Measurements from ENCODE around the gene RXRG. TPM values are rescaled to one million over a fixed set of nuclear protein-coding genes. Genes with fewer than 3 reads are reported as not detected.

The RXRG gene
- total RNA-seq, 5 donors from 2014 or later (not counting 1 experiment from before 2014, with no cell fraction given): not detected

GRCh38 chr1:165411396-165411795 is 33.5 kb downstream of the RXRG start:
- H3K4me1 Mint-ChIP-seq: no peaks in the 10 kb centered on the region
- no peak overlapping the region for H3K27ac Mint-ChIP-seq
- no peak overlapping the region for H3K4me3 ChIP-seq (ENCODE audit: control insufficient read depth in 1 of 2, extremely low read depth in 1 of 2, low read length in 1 of 2)

GRCh38 chr1:165409657-165410358 is 35.1 kb downstream of the RXRG start:
- H3K27me3 Mint-ChIP-seq: peaks cover 30 to 38% of the 10 kb centered on the region in 2 donors
- Histone ChIP-seq H3K36me3 (ENCODE audit: control insufficient read depth in 2 of 2, extremely low read depth in 1 of 2, insufficient read depth in 1 of 2, low read length in 1 of 2) (no peaks in the 10 kb centered on the region), H3K27ac (ENCODE audit: low read length) (no peak overlapping the region), H3K4me1 (ENCODE audit: control insufficient read depth in 1 of 2, extremely low read depth in 1 of 2, insufficient read depth in 2 of 2, low read length in 2 of 2) (no peaks in the 10 kb centered on the region), H3K4me3 (ENCODE audit: control insufficient read depth in 1 of 2, extremely low read depth in 1 of 2, low read length in 1 of 2) (no peak overlapping the region), H3K27me3 (replicated peaks in 1 of 2; ENCODE audit: control insufficient read depth in 2 of 2, extremely low read depth in 1 of 2, insufficient read depth in 2 of 2, low read length in 1 of 2) (peaks cover 3 to 22% of the 10 kb centered on the region in 2 experiments), H3K9me3 (no peaks in the 10 kb centered on the region)
- DNase-seq: no peak
- no CpG with 5 or more reads among the region's 4 CpGs for WGBS (ENCODE audit: insufficient coverage)
- ATAC-seq (replicated peaks in 1 of 4): no peak
- H3K36me3 Mint-ChIP-seq: no peaks in the 10 kb centered on the region
- CTCF ChIA-PET: interaction anchor here in 1 of 2 donors (0.8 kb wide), 1 partner anchor 17 kb away, joined by 3 read pairs; no protein-coding TSS in a partner anchor
- H3K4me3 Mint-ChIP-seq: no peak overlapping the region
- H3K9me3 Mint-ChIP-seq: no peaks in the 10 kb centered on the region
- H3K27ac Mint-ChIP-seq: no peak overlapping the region
- H3K4me1 Mint-ChIP-seq: no peaks in the 10 kb centered on the region
- POLR2A ChIA-PET: no interaction called here

More at GRCh38 chr1:165411396-165411795, 33.5 kb downstream of the RXRG start:
- no peaks in the 10 kb centered on the region for H3K36me3 ChIP-seq (ENCODE audit: control insufficient read depth in 2 of 2, extremely low read depth in 1 of 2, insufficient read depth in 1 of 2, low read length in 1 of 2)
- no peaks in the 10 kb centered on the region for H3K9me3 Mint-ChIP-seq
- no peak for DNase-seq
- ATAC-seq (replicated peaks in 1 of 4): no peak
- WGBS (ENCODE audit: insufficient coverage): no CpG with 5 or more reads among the region's 2 CpGs
- H3K4me1 ChIP-seq (ENCODE audit: control insufficient read depth in 1 of 2, extremely low read depth in 1 of 2, insufficient read depth in 2 of 2, low read length in 2 of 2): no peaks in the 10 kb centered on the region
- no peaks in the 10 kb centered on the region for H3K36me3 Mint-ChIP-seq
- H3K27ac ChIP-seq (ENCODE audit: low read length): no peak overlapping the region
- peaks cover 9 to 17% of the 10 kb centered on the region in 2 experiments for H3K27me3 ChIP-seq (replicated peaks in 1 of 2; ENCODE audit: control insufficient read depth in 2 of 2, extremely low read depth in 1 of 2, insufficient read depth in 2 of 2, low read length in 1 of 2)
- POLR2A ChIA-PET: no interaction called here
- no peak overlapping the region for H3K4me3 Mint-ChIP-seq
- peaks cover 41 to 46% of the 10 kb centered on the region in 2 donors for H3K27me3 Mint-ChIP-seq
- H3K9me3 ChIP-seq: peaks cover 2% of the 10 kb centered on the region
- CTCF ChIA-PET: interaction anchor here in 1 of 2 donors (1.1 kb wide), 1 partner anchor 181 kb away, joined by 3 read pairs; no protein-coding TSS in a partner anchor

- Mint-ChIP-seq H3K4me1 (peaks cover 2 to 5% (median 2%) of the 10 kb centered on the region in 3 donors), H3K4me3 (no peak overlapping the region), H3K27ac (no peak overlapping the region), H3K9me3 (no peaks in the 10 kb centered on the region), H3K36me3 (no peaks in the 10 kb centered on the region), H3K27me3 (peaks cover 34 to 35% of the 10 kb centered on the region in 2 donors)
- no peak overlapping the region for H3K4me3 ChIP-seq (ENCODE audit: control insufficient read depth in 1 of 2, extremely low read depth in 1 of 2, low read length in 1 of 2)
- peaks cover 3 to 28% of the 10 kb centered on the region in 2 experiments for H3K27me3 ChIP-seq (replicated peaks in 1 of 2; ENCODE audit: control insufficient read depth in 2 of 2, extremely low read depth in 1 of 2, insufficient read depth in 2 of 2, low read length in 1 of 2)
- no peaks in the 10 kb centered on the region for H3K36me3 ChIP-seq (ENCODE audit: control insufficient read depth in 2 of 2, extremely low read depth in 1 of 2, insufficient read depth in 1 of 2, low read length in 1 of 2)
- ChIA-PET POLR2A (no interaction called here), CTCF (interaction anchor here in 1 of 2 donors (0.5 to 1.0 kb wide), 2 partner anchors 15 to 127 kb away, joined by 3 to 5 read pairs; no protein-coding TSS in a partner anchor)
- H3K27ac ChIP-seq (ENCODE audit: low read length): no peak overlapping the region
- DNase-seq (peak in 1 of 35 experiments; percentile 18), ATAC-seq (replicated peaks in 1 of 4) (no peak)
- no peaks in the 10 kb centered on the region for H3K9me3 ChIP-seq
- 11% methylated on average over 4 of the region's 6 CpGs for WGBS (ENCODE audit: insufficient coverage)
- no peaks in the 10 kb centered on the region for H3K4me1 ChIP-seq (ENCODE audit: control insufficient read depth in 1 of 2, extremely low read depth in 1 of 2, insufficient read depth in 2 of 2, low read length in 2 of 2)
Observed at GRCh38 chr1:165408518-165408917, 36.4 kb downstream of the RXRG start.

- no peak for DNase-seq
- ATAC-seq (replicated peaks in 1 of 4): no peak
- Histone ChIP-seq H3K27me3 (replicated peaks in 1 of 2; ENCODE audit: control insufficient read depth in 2 of 2, extremely low read depth in 1 of 2, insufficient read depth in 2 of 2, low read length in 1 of 2) (peaks cover 12 to 28% of the 10 kb centered on the region in 2 experiments), H3K4me3 (ENCODE audit: control insufficient read depth in 1 of 2, extremely low read depth in 1 of 2, low read length in 1 of 2) (no peak overlapping the region), H3K4me1 (ENCODE audit: control insufficient read depth in 1 of 2, extremely low read depth in 1 of 2, insufficient read depth in 2 of 2, low read length in 2 of 2) (no peaks in the 10 kb centered on the region), H3K9me3 (no peaks in the 10 kb centered on the region), H3K36me3 (ENCODE audit: control insufficient read depth in 2 of 2, extremely low read depth in 1 of 2, insufficient read depth in 1 of 2, low read length in 1 of 2) (no peaks in the 10 kb centered on the region), H3K27ac (ENCODE audit: low read length) (no peak overlapping the region)
- 65% methylated on average over 2 of the region's 4 CpGs for WGBS (ENCODE audit: insufficient coverage)
- Mint-ChIP-seq H3K36me3 (no peaks in the 10 kb centered on the region), H3K27ac (no peak overlapping the region), H3K9me3 (no peaks in the 10 kb centered on the region), H3K27me3 (peaks cover 34 to 35% of the 10 kb centered on the region in 2 donors), H3K4me3 (no peak overlapping the region), H3K4me1 (peaks cover 2 to 5% (median 2%) of the 10 kb centered on the region in 3 donors)
- ChIA-PET CTCF (no interaction called here), POLR2A (no interaction called here)
Observed at GRCh38 chr1:165407398-165407797, 37.5 kb downstream of the RXRG start.

GRCh38 chr1:165403835-165404482 is 41.0 kb downstream of the RXRG start:
- no peak overlapping the region for H3K27ac ChIP-seq (ENCODE audit: low read length)
- no peaks in the 10 kb centered on the region for H3K36me3 ChIP-seq (ENCODE audit: control insufficient read depth in 2 of 2, extremely low read depth in 1 of 2, insufficient read depth in 1 of 2, low read length in 1 of 2)
- no peaks in the 10 kb centered on the region for H3K36me3 Mint-ChIP-seq
- H3K9me3 ChIP-seq: no peaks in the 10 kb centered on the region
- ATAC-seq (replicated peaks in 1 of 4) (peak in 3 of 4 experiments; percentile 56 to 71 (median 60)), DNase-seq (peak in 14 of 35 experiments; percentile 6 to 48 (median 14))
- WGBS (ENCODE audit: insufficient coverage): 23% methylated on average over 1 of the region's 3 CpGs
- H3K27me3 ChIP-seq (replicated peaks in 1 of 2; ENCODE audit: control insufficient read depth in 2 of 2, extremely low read depth in 1 of 2, insufficient read depth in 2 of 2, low read length in 1 of 2): peaks cover 13 to 32% of the 10 kb centered on the region in 2 experiments
- no peaks in the 10 kb centered on the region for H3K9me3 Mint-ChIP-seq
- ChIA-PET POLR2A (no interaction called here), CTCF (interaction anchor here in 1 of 2 donors (0.8 to 3.5 kb wide), 2 partner anchors 37 to 189 kb away, joined by 3 to 16 read pairs; no protein-coding TSS in a partner anchor)
- no peak overlapping the region for H3K4me3 ChIP-seq (ENCODE audit: control insufficient read depth in 1 of 2, extremely low read depth in 1 of 2, low read length in 1 of 2)
- no peak overlapping the region for H3K27ac Mint-ChIP-seq
- H3K4me1 ChIP-seq (ENCODE audit: control insufficient read depth in 1 of 2, extremely low read depth in 1 of 2, insufficient read depth in 2 of 2, low read length in 2 of 2): no peaks in the 10 kb centered on the region
- no peak overlapping the region for H3K4me3 Mint-ChIP-seq
- peaks cover 28 to 36% of the 10 kb centered on the region in 2 donors for H3K27me3 Mint-ChIP-seq
- H3K4me1 Mint-ChIP-seq: peaks cover 2 to 5% (median 2%) of the 10 kb centered on the region in 3 donors

- peaks cover 17 to 33% of the 10 kb centered on the region in 2 donors for H3K27me3 Mint-ChIP-seq
- CTCF ChIA-PET: interaction anchor here in 1 of 2 donors (3.5 kb wide), 1 partner anchor 190 kb away, joined by 16 read pairs; no protein-coding TSS in a partner anchor
- H3K27ac Mint-ChIP-seq: no peak overlapping the region
Observed at GRCh38 chr1:165402517-165403111, 42.3 kb downstream of the RXRG start.

More at GRCh38 chr1:165402517-165403111, 42.3 kb downstream of the RXRG start:
- H3K27ac ChIP-seq (ENCODE audit: low read length): no peak overlapping the region
- H3K4me1 ChIP-seq (ENCODE audit: control insufficient read depth in 1 of 2, extremely low read depth in 1 of 2, insufficient read depth in 2 of 2, low read length in 2 of 2): no peaks in the 10 kb centered on the region
- Mint-ChIP-seq H3K36me3 (no peaks in the 10 kb centered on the region), H3K9me3 (no peaks in the 10 kb centered on the region), H3K4me3 (no peak overlapping the region), H3K4me1 (peaks cover 5 to 9% (median 8%) of the 10 kb centered on the region in 3 donors)
- 89% methylated on average over 3 of the region's 4 CpGs for WGBS (ENCODE audit: insufficient coverage)
- H3K27me3 ChIP-seq (replicated peaks in 1 of 2; ENCODE audit: control insufficient read depth in 2 of 2, extremely low read depth in 1 of 2, insufficient read depth in 2 of 2, low read length in 1 of 2): peaks cover 13 to 35% of the 10 kb centered on the region in 2 experiments
- ATAC-seq (replicated peaks in 1 of 4) (no peak), DNase-seq (no peak)
- no peaks in the 10 kb centered on the region for H3K36me3 ChIP-seq (ENCODE audit: control insufficient read depth in 2 of 2, extremely low read depth in 1 of 2, insufficient read depth in 1 of 2, low read length in 1 of 2)
- H3K4me3 ChIP-seq (ENCODE audit: control insufficient read depth in 1 of 2, extremely low read depth in 1 of 2, low read length in 1 of 2): no peak overlapping the region
- no peaks in the 10 kb centered on the region for H3K9me3 ChIP-seq
- POLR2A ChIA-PET: no interaction called here

Measured in T-cell (primary cell).